Sigmoid colon (tissue), 7 donors: ENCODE measurements around the gene ZNF451. TPM values are rescaled to one million over a fixed set of nuclear protein-coding genes. Genes with fewer than 3 reads are reported as not detected.

Source experiments
- DNase-seq: peaks from one replicate; pipeline ENCODE4 v3.0.0-alpha.2; 2019
- H3K27ac ChIP-seq, 4 donors: fragments of 200-600 bp; sonication (generic); one replicate each; pipeline ENCODE4 v1.5.1; 2016 to 2019; ENCODE audit warnings: mild to moderate bottlenecking in 1 of 4
- H3K27me3 ChIP-seq, 3 donors: fragments of 200-600 bp; sonication (generic); one replicate each; pipeline ENCODE4 v1.5.1; 2019; ENCODE audit warnings: mild to moderate bottlenecking in 1 of 3
- H3K36me3 ChIP-seq, 4 donors: fragments of 200-600 bp; sonication (generic); one replicate each; pipeline ENCODE4 v1.5.1; 2016 to 2019
- H3K4me1 ChIP-seq, 4 donors: fragments of 200-600 bp; sonication (generic); one replicate each; pipeline ENCODE4 v1.5.1; 2017 to 2019
- H3K4me3 ChIP-seq, 4 donors: fragments of 200-600 bp; sonication (generic); one replicate each; pipeline ENCODE4 v1.5.1; 2017 to 2019; ENCODE audit warnings: mild to moderate bottlenecking in 2 of 4, moderate library complexity in 1 of 4
- H3K9me3 ChIP-seq, 4 donors: fragments of 200-600 bp in 3 of 4; sonication (generic) in 3 of 4; one replicate each; pipeline versions ENCODE4 v1.5.1 to v1.6.1; 2013 to 2019
- EP300 ChIP-seq, 4 donors: sonication (generic); formaldehyde crosslinking; IDR thresholded peaks; one replicate each; pipeline ENCODE4 v1.6.1; 2017; ENCODE audit warnings: antibody characterized with exemption in 4 of 4
- POLR2A ChIP-seq, 2 donors: fragments of 450-650 bp; IDR thresholded peaks; one replicate each; pipeline ENCODE4 v1.6.1; 2016; ENCODE audit warnings: antibody characterized with exemption in 2 of 2, mild to moderate bottlenecking in 2 of 2, moderate library complexity in 2 of 2
- POLR2AphosphoS5 ChIP-seq, 4 donors: sonication (generic); formaldehyde crosslinking; IDR thresholded peaks; one replicate each; pipeline ENCODE4 v1.6.1; 2017; ENCODE audit warnings: antibody characterized with exemption in 4 of 4
- WGBS, 2 donors: extraction: QIAGEN DNeasy Blood & Tissue Kit; methylation state at CpG; one replicate each; pipeline ENCODE4 v1.1.7; 2013; 5-methylcytosine and 5-hydroxymethylcytosine counted together
- intact Hi-C: fragments of 100-400 bp; cut with DNase I; formaldehyde crosslinking; loops from one replicate; pipeline ENCODE4 v1.15.1; 2023
- polyA plus RNA-seq, 3 donors: library from polyadenylated mRNA; stranded (reverse); fragments of 200-250 nt; gene quantifications; one replicate each; pipeline ENCODE4 v1.2.3, GENCODE V29; 2013
- total RNA-seq, 4 donors: library from RNA; depleted of rRNA; stranded (reverse); fragments of >200 nt; gene quantifications; one replicate each; pipeline ENCODE4 v1.1.0, GENCODE V29; 2016
- TF ChIP-seq, protein P1 (sequence below), 4 experiments: fragments of 450-650 bp in 3 of 4; fragments of 200-600 bp in 1 of 4; IDR thresholded peaks; one replicate each; pipeline ENCODE4 v1.5.1; 2016 to 2019; ENCODE audit warnings: antibody characterized with exemption in 4 of 4, mild to moderate bottlenecking in 3 of 4, moderate library complexity in 2 of 4
- donor health status: healthy with polysubstance abuse.
- donor health status: Bipolar disorder and iron deficiency.
- donor health status: healthy.

ZNF451 gene
- total and polyA plus RNA-seq, 7 donors: 4.2 to 70.1 (median 56.6) TPM

DNA sequence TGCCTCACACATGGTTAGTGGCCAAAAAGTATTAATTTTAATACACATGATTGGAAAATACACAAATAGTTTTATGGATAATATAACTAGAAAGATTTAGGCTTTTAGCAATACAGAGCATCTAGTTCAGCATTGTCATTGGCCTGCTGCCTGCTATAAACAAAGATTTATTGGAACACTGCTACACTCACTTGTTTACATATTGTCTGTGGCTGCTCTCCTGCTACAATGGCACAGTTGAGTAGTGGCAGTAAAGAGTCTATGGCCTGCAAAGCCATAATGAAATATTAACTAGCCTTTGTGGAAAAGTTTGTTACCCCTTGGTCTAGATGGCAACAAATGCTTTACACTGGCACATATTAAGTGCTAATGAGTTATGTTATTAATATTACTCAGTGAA, 37.8 kb downstream of the ZNF451 start:
- H3K4me3 ChIP-seq: no peak overlapping the region
- no peak overlapping the region for H3K27ac ChIP-seq
- H3K36me3 ChIP-seq: peaks cover 0 to 9% (median 2%) of the 10 kb centered on the region in 4 donors
- TF ChIP-seq POLR2A (IDR thresholded peaks at IDR 0.05) (no peak), POLR2AphosphoS5 (IDR thresholded peaks at IDR 0.05) (no peak), EP300 (IDR thresholded peaks at IDR 0.05) (no peak)
- TF ChIP-seq, protein P1, sequence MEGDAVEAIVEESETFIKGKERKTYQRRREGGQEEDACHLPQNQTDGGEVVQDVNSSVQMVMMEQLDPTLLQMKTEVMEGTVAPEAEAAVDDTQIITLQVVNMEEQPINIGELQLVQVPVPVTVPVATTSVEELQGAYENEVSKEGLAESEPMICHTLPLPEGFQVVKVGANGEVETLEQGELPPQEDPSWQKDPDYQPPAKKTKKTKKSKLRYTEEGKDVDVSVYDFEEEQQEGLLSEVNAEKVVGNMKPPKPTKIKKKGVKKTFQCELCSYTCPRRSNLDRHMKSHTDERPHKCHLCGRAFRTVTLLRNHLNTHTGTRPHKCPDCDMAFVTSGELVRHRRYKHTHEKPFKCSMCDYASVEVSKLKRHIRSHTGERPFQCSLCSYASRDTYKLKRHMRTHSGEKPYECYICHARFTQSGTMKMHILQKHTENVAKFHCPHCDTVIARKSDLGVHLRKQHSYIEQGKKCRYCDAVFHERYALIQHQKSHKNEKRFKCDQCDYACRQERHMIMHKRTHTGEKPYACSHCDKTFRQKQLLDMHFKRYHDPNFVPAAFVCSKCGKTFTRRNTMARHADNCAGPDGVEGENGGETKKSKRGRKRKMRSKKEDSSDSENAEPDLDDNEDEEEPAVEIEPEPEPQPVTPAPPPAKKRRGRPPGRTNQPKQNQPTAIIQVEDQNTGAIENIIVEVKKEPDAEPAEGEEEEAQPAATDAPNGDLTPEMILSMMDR (IDR thresholded peaks at IDR 0.05): no peak
- DNase-seq: no peak
- H3K9me3 ChIP-seq: no peaks in the 10 kb centered on the region
- no peaks in the 10 kb centered on the region for H3K27me3 ChIP-seq
- H3K4me1 ChIP-seq: peaks cover 0 to 26% (median 17%) of the 10 kb centered on the region in 4 donors
- intact Hi-C loops: no loop called here

DNA sequence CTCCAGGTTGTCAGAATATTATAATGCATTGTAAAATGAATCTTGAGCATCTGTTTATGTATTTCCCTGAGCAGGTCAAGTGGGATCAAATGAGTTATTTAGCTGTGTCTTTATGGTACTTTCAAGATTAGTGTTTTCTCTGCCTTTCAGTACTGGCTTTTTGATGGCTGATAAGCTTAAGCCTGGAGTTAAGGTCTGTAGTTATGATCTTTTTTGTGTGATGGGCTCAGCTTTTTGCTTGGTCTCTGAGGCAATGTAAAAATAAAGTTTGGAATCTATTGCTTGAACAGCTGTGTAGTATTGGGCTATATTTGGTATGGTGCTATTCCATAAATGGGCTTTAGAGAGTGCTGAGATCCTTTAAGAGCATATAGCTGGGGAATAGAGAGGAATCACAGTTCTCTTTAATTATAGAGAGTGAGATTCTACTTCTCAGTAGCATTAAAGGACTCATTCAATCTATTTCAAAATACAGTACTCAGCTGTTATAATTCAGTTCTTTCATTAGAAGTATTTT, 40.7 kb downstream of the ZNF451 start:
- H3K27ac ChIP-seq: no peak overlapping the region
- intact Hi-C loops: no loop called here
- DNase-seq: no peak
- H3K4me1 ChIP-seq: peaks cover 0 to 26% (median 17%) of the 10 kb centered on the region in 4 donors
- peaks cover 0 to 27% (median 14%) of the 10 kb centered on the region in 4 donors for H3K36me3 ChIP-seq
- no peak overlapping the region for H3K4me3 ChIP-seq
- H3K9me3 ChIP-seq: no peaks in the 10 kb centered on the region
- no peaks in the 10 kb centered on the region for H3K27me3 ChIP-seq
- TF ChIP-seq POLR2A (IDR thresholded peaks at IDR 0.05) (no peak), POLR2AphosphoS5 (IDR thresholded peaks at IDR 0.05) (no peak), EP300 (IDR thresholded peaks at IDR 0.05) (no peak)
- TF ChIP-seq, protein P1 (IDR thresholded peaks at IDR 0.05): no peak

DNA sequence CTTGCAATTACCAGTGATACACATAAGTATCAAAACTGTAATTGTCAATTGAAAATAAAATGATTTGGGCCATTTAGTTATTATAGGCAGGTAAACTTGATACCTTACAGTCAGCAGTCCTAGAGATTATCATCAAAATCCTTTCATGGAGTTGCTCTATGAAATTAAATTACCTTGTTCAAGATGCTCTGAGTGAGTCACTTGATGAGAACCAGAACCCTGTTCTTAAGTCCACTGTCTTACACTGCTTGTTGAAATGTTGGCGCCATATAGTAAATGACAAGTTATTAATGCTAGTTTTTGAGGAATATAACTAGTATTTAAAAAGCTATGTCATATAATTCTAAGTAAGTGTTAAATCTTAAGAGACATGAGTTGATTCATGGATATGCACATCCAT, 45.0 kb downstream of the ZNF451 start:
- no peak overlapping the region for H3K27ac ChIP-seq
- WGBS, 2 donors: 99 to 100% methylated on average over 1 of the region's 1 CpG
- peaks cover 0 to 30% (median 12%) of the 10 kb centered on the region in 4 donors for H3K36me3 ChIP-seq
- H3K4me3 ChIP-seq: no peak overlapping the region
- TF ChIP-seq, protein P1 (IDR thresholded peaks at IDR 0.05): no peak
- TF ChIP-seq EP300 (IDR thresholded peaks at IDR 0.05) (no peak), POLR2AphosphoS5 (IDR thresholded peaks at IDR 0.05) (no peak), POLR2A (IDR thresholded peaks at IDR 0.05) (no peak)
- peaks cover 0 to 14% (median 11%) of the 10 kb centered on the region in 4 donors for H3K4me1 ChIP-seq
- intact Hi-C loops: no loop called here
- H3K27me3 ChIP-seq: no peaks in the 10 kb centered on the region
- DNase-seq: no peak
- no peaks in the 10 kb centered on the region for H3K9me3 ChIP-seq

DNA sequence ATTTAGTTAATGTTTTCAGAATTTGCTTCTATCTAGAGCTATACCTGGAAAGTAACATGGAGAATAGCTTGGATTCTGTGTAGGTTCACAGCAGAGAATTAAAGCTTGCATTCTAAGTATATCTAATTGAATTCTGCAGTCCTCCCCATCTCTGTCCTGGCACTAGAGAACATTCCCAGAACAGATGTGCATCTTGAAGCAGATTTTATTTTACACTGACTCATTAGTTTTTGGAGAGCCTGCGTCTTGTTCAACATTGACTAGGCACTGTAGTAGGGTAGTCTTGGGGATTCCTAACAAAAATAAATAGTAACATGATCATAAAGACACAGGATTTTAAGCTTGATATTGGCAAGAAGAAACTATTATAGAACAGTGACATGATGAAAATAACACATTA, 45.9 kb downstream of the ZNF451 start:
- Histone ChIP-seq H3K27me3 (no peaks in the 10 kb centered on the region), H3K36me3 (peaks cover 0 to 30% (median 12%) of the 10 kb centered on the region in 4 donors), H3K4me1 (peaks cover 0 to 6% (median 5%) of the 10 kb centered on the region in 4 donors), H3K27ac (no peak overlapping the region), H3K4me3 (no peak overlapping the region), H3K9me3 (no peaks in the 10 kb centered on the region)
- intact Hi-C loops: no loop called here
- TF ChIP-seq, protein P1 (IDR thresholded peaks at IDR 0.05): no peak
- TF ChIP-seq EP300 (IDR thresholded peaks at IDR 0.05) (no peak), POLR2AphosphoS5 (IDR thresholded peaks at IDR 0.05) (no peak), POLR2A (IDR thresholded peaks at IDR 0.05) (no peak)
- WGBS, 2 donors: 88 to 89% methylated on average over 1 of the region's 1 CpG
- DNase-seq: no peak

DNA sequence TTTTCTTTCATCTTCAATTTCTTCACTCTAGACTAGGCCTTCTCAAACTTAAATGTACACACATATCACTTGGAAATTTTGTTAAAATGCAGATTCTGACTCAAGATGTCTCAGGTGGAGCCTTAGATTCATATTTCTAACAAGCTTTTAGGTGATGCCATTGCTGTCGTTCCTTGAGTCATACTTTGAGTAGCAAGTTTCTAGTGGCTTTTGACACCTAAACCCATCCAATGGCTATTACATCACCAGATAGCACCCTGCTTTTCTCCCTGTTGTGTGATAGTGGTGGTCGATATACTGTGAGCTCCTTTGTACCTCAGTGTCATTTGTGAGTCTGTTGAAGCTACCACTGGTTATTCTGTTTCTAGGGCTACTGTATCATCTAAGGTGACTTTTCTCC, 47.4 kb downstream of the ZNF451 start:
- H3K4me3 ChIP-seq: no peak overlapping the region
- intact Hi-C loops: no loop called here
- no peak for DNase-seq
- no peak overlapping the region for H3K27ac ChIP-seq
- H3K9me3 ChIP-seq: no peaks in the 10 kb centered on the region
- WGBS, 2 donors: 93 to 94% methylated on average over 2 of the region's 2 CpGs
- H3K27me3 ChIP-seq: no peaks in the 10 kb centered on the region
- peaks cover 7 to 41% (median 17%) of the 10 kb centered on the region in 4 donors for H3K36me3 ChIP-seq
- no peak for TF ChIP-seq POLR2A (IDR thresholded peaks at IDR 0.05)
- no peak for TF ChIP-seq POLR2AphosphoS5 (IDR thresholded peaks at IDR 0.05)
- TF ChIP-seq, protein P1 (IDR thresholded peaks at IDR 0.05): no peak
- TF ChIP-seq EP300 (IDR thresholded peaks at IDR 0.05): no peak
- H3K4me1 ChIP-seq: no peaks in the 10 kb centered on the region
